NCI-H82 treated with DMSO at 0.1 percent for 48 hours (cell line): ENCODE data around the gene VASH1.
"Not testable (repeated sequence)": the region's sequence is repeated elsewhere in the genome, so short reads cannot be mapped to it uniquely, and the experiment has no call there.

Experiments used
- DNase-seq: peaks from one replicate; lab custom pipeline; 2025; ENCODE audit not compliant: unreplicated experiment; lab: John Stamatoyannopoulos, UW

Gene VASH1

GRCh38 chr14:76761136-76761959 is at the start of gene VASH1:
VASH1 (plus strand) TSS chr14:76761468; CDS start chr14:76762822, 1,354 bp downstream.
- no peak for DNase-seq

GRCh38 chr14:76713121-76713520 is 48.1 kb upstream of the VASH1 start:
- no peak for DNase-seq

DNA sequence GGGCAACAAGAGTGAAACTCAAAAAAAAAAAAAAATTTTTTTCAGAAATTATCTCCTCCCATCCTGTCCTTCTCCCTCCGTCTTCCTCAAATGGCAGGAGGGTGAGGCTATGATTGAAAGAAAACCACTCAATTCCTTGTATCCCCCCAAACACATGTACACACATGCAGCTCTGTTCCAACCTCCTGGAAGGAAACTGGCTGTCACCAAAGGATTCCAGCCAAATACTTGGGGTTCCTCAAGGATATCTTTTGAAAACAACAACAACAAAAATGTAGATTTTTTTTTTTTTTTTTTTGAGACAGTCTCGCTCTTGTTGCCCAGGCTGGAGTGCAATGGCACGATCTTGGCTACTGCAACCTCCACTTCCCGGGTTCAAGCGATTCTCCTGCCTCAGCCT is 46.8 kb upstream of the VASH1 start:
- DNase-seq: no peak

GRCh38 chr14:76715101-76715500 is 46.2 kb upstream of the VASH1 start:
- no peak for DNase-seq

GRCh38 chr14:76715511-76716081 is 45.7 kb upstream of the VASH1 start:
- peak; percentile 94 for DNase-seq

- DNase-seq: no peak
Measured at GRCh38 chr14:76716285-76716684, 45.0 kb upstream of the VASH1 start.

GRCh38 chr14:76717508-76718290 is 43.6 kb upstream of the VASH1 start:
- no peak for DNase-seq

GRCh38 chr14:76718306-76719040 is 42.8 kb upstream of the VASH1 start:
- DNase-seq: no peak

- DNase-seq: no peak
Measured at GRCh38 chr14:76719666-76720065, 41.6 kb upstream of the VASH1 start.

DNA sequence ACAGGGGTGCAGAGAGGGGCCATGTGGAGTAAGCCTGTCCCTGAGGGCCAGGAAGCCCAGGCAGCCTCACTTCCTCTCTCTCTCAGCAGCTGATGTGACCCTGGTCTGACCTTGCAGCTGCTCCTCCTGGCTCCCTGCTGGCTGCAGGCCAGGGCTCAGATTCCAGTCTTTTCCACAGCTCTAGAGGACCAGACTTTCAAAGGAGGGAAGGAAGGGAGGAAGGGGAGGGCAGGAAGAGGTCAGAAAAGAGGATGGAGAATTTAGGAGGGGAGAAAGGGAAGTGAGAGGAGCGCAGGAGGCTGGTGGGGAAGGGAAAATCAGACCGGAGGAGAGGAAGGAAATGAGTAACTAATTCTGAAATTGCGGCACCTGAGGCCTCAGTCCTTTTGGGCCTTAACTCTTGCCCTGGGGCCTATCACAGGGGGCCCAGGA is 40.9 kb upstream of the VASH1 start:
- DNase-seq: peak; percentile 30

- DNase-seq: not testable (repeated sequence)
Measured at GRCh38 chr14:76721506-76721905, 39.8 kb upstream of the VASH1 start.

GRCh38 chr14:76724651-76725550 is 36.4 kb upstream of the VASH1 start:
- DNase-seq: no peak

GRCh38 chr14:76726551-76726970 is 34.7 kb upstream of the VASH1 start:
- no peak for DNase-seq

GRCh38 chr14:76727384-76727783 is 33.9 kb upstream of the VASH1 start:
- no peak for DNase-seq

- no peak for DNase-seq
Measured at GRCh38 chr14:76727901-76728300, 33.4 kb upstream of the VASH1 start.

GRCh38 chr14:76729258-76729657 is 32.0 kb upstream of the VASH1 start:
- no peak for DNase-seq

- no peak for DNase-seq
Measured at GRCh38 chr14:76729953-76730505, 31.2 kb upstream of the VASH1 start.

DNA sequence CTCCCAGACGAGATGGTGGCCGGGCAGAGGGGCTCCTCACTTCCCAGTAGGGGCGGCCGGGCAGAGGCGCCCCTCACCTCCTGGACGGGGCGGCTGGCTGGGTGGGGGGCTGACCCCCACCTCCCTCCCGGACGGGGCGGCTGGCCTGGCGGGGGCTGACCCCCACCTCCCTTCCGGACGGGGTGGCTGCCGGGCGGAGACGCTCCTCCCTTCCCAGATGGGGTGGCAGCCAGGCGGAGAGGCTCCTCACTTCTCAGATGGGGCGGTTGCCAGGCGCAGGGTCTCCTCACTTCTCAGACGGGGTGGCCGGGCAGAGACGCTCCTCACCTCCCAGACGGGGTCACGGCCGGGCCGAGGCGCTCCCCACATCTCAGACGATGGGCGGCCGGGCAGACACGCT is 26.8 kb upstream of the VASH1 start:
- DNase-seq: not testable (repeated sequence)

- no peak for DNase-seq
Measured at GRCh38 chr14:76736514-76736913, 24.8 kb upstream of the VASH1 start.

DNA sequence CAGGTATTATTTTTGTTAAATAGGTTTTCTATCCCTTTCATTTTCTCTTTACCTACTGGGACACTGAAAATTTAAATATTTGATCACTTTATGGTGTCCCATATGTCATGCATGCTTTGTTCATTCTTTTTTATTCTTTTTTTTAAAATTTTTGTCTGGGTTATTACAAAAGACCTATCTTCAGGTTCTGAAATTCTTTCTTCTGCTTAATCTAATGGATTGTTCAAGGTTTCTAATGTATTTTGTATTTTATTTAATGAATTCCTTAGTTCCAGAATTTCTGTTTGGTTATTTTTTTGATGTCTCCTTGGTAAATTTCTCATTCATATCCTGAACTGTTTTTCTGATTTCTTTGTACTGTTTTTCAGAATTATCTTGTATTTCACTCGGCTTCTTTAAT is 20.2 kb upstream of the VASH1 start:
- DNase-seq: no peak
